Muscle layer of duodenum (tissue), 2 donors: Measurements from ENCODE around the gene JHY.

Experiments
- H3K27ac ChIP-seq: one replicate; pipeline ENCODE4 v1.7.0; 2013; ENCODE audit warnings: mild to moderate bottlenecking, low read length
- H3K27me3 ChIP-seq: one replicate; pipeline ENCODE4 v1.7.0; 2013; ENCODE audit warnings: low read depth, mild to moderate bottlenecking, control low read depth, low read length
- H3K36me3 ChIP-seq, 2 donors: one replicate each; pipeline ENCODE4 v1.7.0; 2013; ENCODE audit warnings: low read length in 2 of 2, control low read depth in 1 of 2, mild to moderate bottlenecking in 1 of 2; ENCODE audit not compliant: insufficient read depth in 2 of 2, control insufficient read depth in 1 of 2
- H3K4me1 ChIP-seq, 2 donors: one replicate each; pipeline ENCODE4 v1.7.0; 2013; ENCODE audit warnings: low read length in 2 of 2, mild to moderate bottlenecking in 2 of 2, control low read depth in 1 of 2, moderate library complexity in 1 of 2; ENCODE audit not compliant: insufficient read depth in 2 of 2, control insufficient read depth in 1 of 2
- H3K4me3 ChIP-seq, 2 donors: one replicate each; pipeline ENCODE4 v1.7.0; 2013; ENCODE audit warnings: low read length in 2 of 2, low read depth in 1 of 2, mild to moderate bottlenecking in 1 of 2
- H3K9me3 ChIP-seq, 2 donors: one replicate each; pipeline ENCODE4 v1.7.0; 2013; ENCODE audit warnings: low read length in 2 of 2, control low read depth in 1 of 2, mild to moderate bottlenecking in 1 of 2; ENCODE audit not compliant: control insufficient read depth in 1 of 2
- donor health status: healthy.

JHY gene

GRCh38 chr11:122984186-122985011, 101.8 kb downstream of the JHY start:
- Histone ChIP-seq H3K36me3 (no peaks in the 10 kb centered on the region), H3K27me3 (peaks cover 53% of the 10 kb centered on the region), H3K27ac (no peak overlapping the region), H3K4me3 (peak overlapping the region; percentile 60 to 89), H3K9me3 (no peaks in the 10 kb centered on the region), H3K4me1 (peaks cover 3 to 27% of the 10 kb centered on the region in 2 donors)

- H3K27ac ChIP-seq: no peak overlapping the region
- no peaks in the 10 kb centered on the region for H3K36me3 ChIP-seq
- H3K4me1 ChIP-seq: no peaks in the 10 kb centered on the region
- H3K27me3 ChIP-seq: peaks cover 3% of the 10 kb centered on the region
- no peak overlapping the region for H3K4me3 ChIP-seq
- H3K9me3 ChIP-seq: no peaks in the 10 kb centered on the region
Measured at GRCh38 chr11:122995526-122995925, 113.0 kb downstream of the JHY start.

GRCh38 chr11:122998727-122999366, 116.3 kb downstream of the JHY start:
- H3K36me3 ChIP-seq: no peaks in the 10 kb centered on the region

GRCh38 chr11:123000721-123001120, 118.2 kb downstream of the JHY start:
- Histone ChIP-seq H3K27me3 (peaks cover under 1% of the 10 kb centered on the region), H3K27ac (no peak overlapping the region), H3K9me3 (no peaks in the 10 kb centered on the region), H3K4me3 (no peak overlapping the region), H3K4me1 (no peaks in the 10 kb centered on the region), H3K36me3 (no peaks in the 10 kb centered on the region)

More at GRCh38 chr11:122998727-122999366, 116.3 kb downstream of the JHY start:
- H3K4me1 ChIP-seq: no peaks in the 10 kb centered on the region
- no peak overlapping the region for H3K4me3 ChIP-seq
- no peaks in the 10 kb centered on the region for H3K9me3 ChIP-seq
- no peak overlapping the region for H3K27ac ChIP-seq
- H3K27me3 ChIP-seq: peaks cover 3% of the 10 kb centered on the region

- no peak overlapping the region for H3K27ac ChIP-seq
- no peaks in the 10 kb centered on the region for H3K4me1 ChIP-seq
- H3K27me3 ChIP-seq: no peaks in the 10 kb centered on the region
- H3K36me3 ChIP-seq: no peaks in the 10 kb centered on the region
- H3K4me3 ChIP-seq: no peak overlapping the region
- no peaks in the 10 kb centered on the region for H3K9me3 ChIP-seq
Measured at GRCh38 chr11:123006860-123007542, 124.4 kb downstream of the JHY start.
